Suprapubic skin (tissue), 4 donors: ENCODE results near the gene MRPL14. TPM values are rescaled to one million over a fixed set of nuclear protein-coding genes. Genes with fewer than 3 reads are reported as not detected.

Experiments used
- DNase-seq, 2 donors: peaks; one replicate each; pipeline ENCODE4 v3.0.0-alpha.2; 2019; ENCODE audit warnings: low spot score in 2 of 2
- H3K27ac ChIP-seq: fragments of 200-600 bp; sonication (generic); one replicate; pipeline ENCODE4 v1.5.1; 2019
- H3K27me3 ChIP-seq: fragments of 200-600 bp; sonication (generic); one replicate; pipeline ENCODE4 v1.5.1; 2019
- H3K36me3 ChIP-seq: fragments of 200-600 bp; sonication (generic); one replicate; pipeline ENCODE4 v1.5.1; 2019
- H3K4me1 ChIP-seq: fragments of 200-600 bp; sonication (generic); one replicate; pipeline ENCODE4 v1.5.1; 2019
- H3K4me3 ChIP-seq: fragments of 200-600 bp; sonication (generic); one replicate; pipeline ENCODE4 v1.5.1; 2019; ENCODE audit warnings: mild to moderate bottlenecking
- H3K9me3 ChIP-seq: fragments of 200-600 bp; sonication (generic); one replicate; pipeline ENCODE4 v1.5.1; 2019
- CTCF ChIP-seq, 2 donors: fragments of 200-600 bp in 1 of 2; fragments of 450-650 bp in 1 of 2; sonication (generic) in 1 of 2; IDR thresholded peaks; one replicate each; pipeline ENCODE4 v1.5.1; 2016 to 2019; ENCODE audit warnings: antibody characterized with exemption in 2 of 2, mild to moderate bottlenecking in 1 of 2, moderate library complexity in 1 of 2
- EP300 ChIP-seq: sonication (generic); formaldehyde crosslinking; IDR thresholded peaks from one replicate; pipeline ENCODE4 v1.6.1; 2017; ENCODE audit warnings: antibody characterized with exemption
- POLR2A ChIP-seq, 2 donors: fragments of 450-650 bp; IDR thresholded peaks; one replicate each; pipeline ENCODE4 v1.6.1; 2017; ENCODE audit warnings: antibody characterized with exemption in 2 of 2, mild to moderate bottlenecking in 2 of 2, moderate library complexity in 2 of 2
- POLR2AphosphoS5 ChIP-seq, 3 donors: sonication (generic); formaldehyde crosslinking; IDR thresholded peaks; one replicate each; pipeline ENCODE4 v1.6.1; 2017; ENCODE audit warnings: antibody characterized with exemption in 3 of 3
- WGBS: methylation state at CpG from one replicate; pipeline ENCODE4 v1.1.5; 2018; 5-methylcytosine and 5-hydroxymethylcytosine counted together
- total RNA-seq, 4 donors: library from RNA; depleted of rRNA; stranded (reverse); fragments of >200 nt; gene quantifications; one replicate each; pipeline ENCODE4 v1.1.0, GENCODE V29; 2016

Gene MRPL14
- total RNA-seq, 4 donors from 2014 or later, result 25.1 to 49.8 (median 44.0) TPM

GRCh38 chr6:44065443-44066140, 61.7 kb downstream of the MRPL14 start:
- H3K27me3 ChIP-seq, result no peaks in the 10 kb centered on the region
- DNase-seq, result no peak
- H3K4me1 ChIP-seq, result peaks cover 57% of the 10 kb centered on the region
- TF ChIP-seq POLR2A (IDR thresholded peaks at IDR 0.05) (no peak), POLR2AphosphoS5 (IDR thresholded peaks at IDR 0.05) (no peak)
- 88% methylated on average over 12 of the region's 13 CpGs for WGBS
- no peaks in the 10 kb centered on the region for H3K36me3 ChIP-seq
- no peak overlapping the region for H3K4me3 ChIP-seq
- no peak overlapping the region for H3K27ac ChIP-seq
- no peaks in the 10 kb centered on the region for H3K9me3 ChIP-seq

- DNase-seq, result no peak
- H3K4me1 ChIP-seq, result peaks cover 62% of the 10 kb centered on the region
- H3K27ac ChIP-seq, result no peak overlapping the region
- no peak overlapping the region for H3K4me3 ChIP-seq
- 92% methylated on average over 3 of the region's 3 CpGs for WGBS
- no peaks in the 10 kb centered on the region for H3K27me3 ChIP-seq
- no peaks in the 10 kb centered on the region for H3K36me3 ChIP-seq
- TF ChIP-seq CTCF (IDR thresholded peaks at IDR 0.05) (no peak), EP300 (no peak), POLR2AphosphoS5 (IDR thresholded peaks at IDR 0.05) (no peak)
- H3K9me3 ChIP-seq, result no peaks in the 10 kb centered on the region
Observed at GRCh38 chr6:44064948-44065272, 62.3 kb downstream of the MRPL14 start.

- TF ChIP-seq POLR2AphosphoS5 (IDR thresholded peaks at IDR 0.05) (no peak), POLR2A (IDR thresholded peaks at IDR 0.05) (no peak), EP300 (no peak), CTCF (IDR thresholded peaks at IDR 0.05) (no peak)
- Histone ChIP-seq H3K4me3 (no peak overlapping the region), H3K36me3 (no peaks in the 10 kb centered on the region), H3K9me3 (no peaks in the 10 kb centered on the region), H3K4me1 (peaks cover 68% of the 10 kb centered on the region), H3K27me3 (no peaks in the 10 kb centered on the region), H3K27ac (peak overlapping the region; percentile 44)
- WGBS, result 56% methylated on average over 15 of the region's 17 CpGs
- no peak for DNase-seq
Observed at GRCh38 chr6:44064089-44064947, 62.9 kb downstream of the MRPL14 start.

- no peak overlapping the region for H3K4me3 ChIP-seq
- H3K4me1 ChIP-seq, result peaks cover 72% of the 10 kb centered on the region
- 82% methylated on average over 3 of the region's 3 CpGs for WGBS
Observed at GRCh38 chr6:44063561-44064059, 63.6 kb downstream of the MRPL14 start.

More at GRCh38 chr6:44063561-44064059, 63.6 kb downstream of the MRPL14 start:
- H3K9me3 ChIP-seq, result no peaks in the 10 kb centered on the region
- H3K27me3 ChIP-seq, result no peaks in the 10 kb centered on the region
- peak overlapping the region; percentile 44 for H3K27ac ChIP-seq
- TF ChIP-seq CTCF (IDR thresholded peaks at IDR 0.05) (no peak), EP300 (no peak), POLR2A (IDR thresholded peaks at IDR 0.05) (no peak), POLR2AphosphoS5 (IDR thresholded peaks at IDR 0.05) (no peak)
- no peaks in the 10 kb centered on the region for H3K36me3 ChIP-seq
- DNase-seq, result no peak

Other genes with a start within 250 kb of the MRPL14 start
- gene TMEM63B, start 102 bp upstream of the MRPL14 start, total RNA-seq, result 10 to 100 TPM; 71.5 to 89.0 (median 84.5) TPM
- 1 to 10 TPM in 2 of 4 donors, under 1 TPM in 2; 0.45 to 2.5 (median 1.2) TPM for gene CAPN11, start 31.4 kb upstream of the MRPL14 start, total RNA-seq
- not detected for gene MYMX, start 89.5 kb upstream of the MRPL14 start, total RNA-seq
- 100 to 1,000 TPM in 1 of 4 donors, 10 to 100 TPM in 3; 61.7 to 133 (median 75.3) TPM for gene SLC29A1, start 96.1 kb upstream of the MRPL14 start, total RNA-seq
- gene HSP90AB1, start 119.6 kb upstream of the MRPL14 start, total RNA-seq, result 100 to 1,000 TPM; 450 to 830 (median 678) TPM
- gene SLC35B2, start 130.1 kb upstream of the MRPL14 start, total RNA-seq, result 10 to 100 TPM; 26.2 to 38.5 (median 30.9) TPM
- gene NFKBIE, start 138.1 kb upstream of the MRPL14 start, total RNA-seq, result 10 to 100 TPM; 12.9 to 25.0 (median 16.1) TPM
- gene TMEM151B, start 143.0 kb upstream of the MRPL14 start, total RNA-seq, result under 1 TPM in 2 of 4 donors, not detected in 2; 0.10 to 0.15 TPM
- 10 to 100 TPM; 13.9 to 17.7 (median 16.4) TPM for gene AARS2, start 185.9 kb upstream of the MRPL14 start, total RNA-seq
- gene SPATS1, start 215.2 kb upstream of the MRPL14 start, total RNA-seq, result not detected